HG03571 (cell line): ENCODE results near the gene DOCK4.

Source experiments
- ATAC-seq: cut with Tn5 transposase; IDR thresholded peaks from one replicate; pipeline ENCODE4 v1.9.1; 2021; ENCODE audit not compliant: unreplicated experiment

The DOCK4 gene

GRCh38 chr7:111872450-111873325, 333.5 kb downstream of the DOCK4 start:
- ATAC-seq = no peak

- ATAC-seq = no peak
These were observed 334.9 kb downstream of the DOCK4 start for GRCh38 chr7:111871283-111871682.

- no peak for ATAC-seq
These were observed 336.9 kb downstream of the DOCK4 start for GRCh38 chr7:111869280-111869679.

- no peak for ATAC-seq
These were observed 338.8 kb downstream of the DOCK4 start for GRCh38 chr7:111867348-111867931.

GRCh38 chr7:111866787-111867186, 339.4 kb downstream of the DOCK4 start:
- ATAC-seq = no peak

GRCh38 chr7:111865430-111865829, 340.8 kb downstream of the DOCK4 start:
- ATAC-seq = no peak

GRCh38 chr7:111864291-111864976, 341.8 kb downstream of the DOCK4 start:
- ATAC-seq = no peak

- ATAC-seq = no peak
These were observed 342.9 kb downstream of the DOCK4 start for GRCh38 chr7:111863269-111863668.

- ATAC-seq = no peak
These were observed 346.0 kb downstream of the DOCK4 start for GRCh38 chr7:111860248-111860647.

- ATAC-seq = no peak
These were observed 347.9 kb downstream of the DOCK4 start for GRCh38 chr7:111858331-111858730.

- no peak for ATAC-seq
These were observed 350.4 kb downstream of the DOCK4 start for GRCh38 chr7:111855842-111856227.

- no peak for ATAC-seq
These were observed 350.9 kb downstream of the DOCK4 start for GRCh38 chr7:111855161-111855841.

GRCh38 chr7:111853201-111853990, 352.8 kb downstream of the DOCK4 start:
- ATAC-seq = no peak

GRCh38 chr7:111852081-111852480, 354.1 kb downstream of the DOCK4 start:
- no peak for ATAC-seq

GRCh38 chr7:111846898-111847297, 359.3 kb downstream of the DOCK4 start:
- ATAC-seq = no peak

- ATAC-seq = no peak
These were observed 360.3 kb downstream of the DOCK4 start for GRCh38 chr7:111845853-111846252.

GRCh38 chr7:111844904-111845671, 361.1 kb downstream of the DOCK4 start:
- ATAC-seq = no peak

GRCh38 chr7:111842491-111842890, 363.7 kb downstream of the DOCK4 start:
- ATAC-seq = no peak

GRCh38 chr7:111841596-111842205, 364.5 kb downstream of the DOCK4 start:
- ATAC-seq = no peak
